GM19468 (cell line): ENCODE results near the gene ITGA1.

Experiments used
- ATAC-seq: cut with Tn5 transposase; IDR thresholded peaks from one replicate; pipeline ENCODE4 v1.9.1; 2021; ENCODE audit warnings: mild to moderate bottlenecking, moderate library complexity, moderate number of reproducible peaks; ENCODE audit not compliant: unreplicated experiment; ENCODE audit errors: extremely low read depth

ITGA1 gene

DNA sequence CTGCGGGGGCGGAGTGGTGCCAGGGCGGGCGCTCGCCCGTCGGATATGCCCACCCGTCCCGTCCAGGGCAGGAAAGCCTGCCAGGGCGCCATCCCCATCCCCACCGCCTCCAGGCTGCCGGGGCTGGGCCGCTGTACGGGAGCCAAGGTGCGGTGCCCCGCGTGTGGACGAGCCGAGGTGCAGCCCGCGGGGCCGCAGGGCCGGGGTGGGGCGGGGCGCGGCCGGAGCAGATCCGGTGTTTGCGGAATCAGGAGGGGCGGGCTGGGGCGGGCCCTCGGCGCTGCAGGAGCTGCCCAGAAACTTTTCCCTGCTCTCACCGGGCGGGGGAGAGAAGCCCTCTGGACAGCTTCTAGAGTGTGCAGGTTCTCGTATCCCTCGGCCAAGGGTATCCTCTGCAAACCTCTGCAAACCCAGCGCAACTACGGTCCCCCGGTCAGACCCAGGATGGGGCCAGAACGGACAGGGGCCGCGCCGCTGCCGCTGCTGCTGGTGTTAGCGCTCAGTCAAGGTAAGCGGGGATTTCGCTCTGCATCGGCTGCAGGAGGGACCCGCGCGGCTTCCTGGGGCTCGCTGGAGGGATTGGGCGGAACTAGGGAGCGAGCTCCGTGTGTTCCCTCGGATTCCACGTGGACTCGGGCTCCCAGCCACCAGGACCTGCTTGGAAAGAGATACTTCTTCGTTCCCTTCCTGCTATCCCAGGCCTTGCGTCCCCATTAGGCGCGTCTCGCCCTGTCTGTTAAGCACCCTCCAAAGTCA lies 201.5 kb downstream of the ITGA1 start, which contains the start of gene ITGA2:
Gene ITGA2, plus strand, starts transcription at position 328 of the 756 bp plus-strand sequence. Its CDS starts 117 bp downstream, at position 445.
- ATAC-seq: peak; percentile 23

DNA sequence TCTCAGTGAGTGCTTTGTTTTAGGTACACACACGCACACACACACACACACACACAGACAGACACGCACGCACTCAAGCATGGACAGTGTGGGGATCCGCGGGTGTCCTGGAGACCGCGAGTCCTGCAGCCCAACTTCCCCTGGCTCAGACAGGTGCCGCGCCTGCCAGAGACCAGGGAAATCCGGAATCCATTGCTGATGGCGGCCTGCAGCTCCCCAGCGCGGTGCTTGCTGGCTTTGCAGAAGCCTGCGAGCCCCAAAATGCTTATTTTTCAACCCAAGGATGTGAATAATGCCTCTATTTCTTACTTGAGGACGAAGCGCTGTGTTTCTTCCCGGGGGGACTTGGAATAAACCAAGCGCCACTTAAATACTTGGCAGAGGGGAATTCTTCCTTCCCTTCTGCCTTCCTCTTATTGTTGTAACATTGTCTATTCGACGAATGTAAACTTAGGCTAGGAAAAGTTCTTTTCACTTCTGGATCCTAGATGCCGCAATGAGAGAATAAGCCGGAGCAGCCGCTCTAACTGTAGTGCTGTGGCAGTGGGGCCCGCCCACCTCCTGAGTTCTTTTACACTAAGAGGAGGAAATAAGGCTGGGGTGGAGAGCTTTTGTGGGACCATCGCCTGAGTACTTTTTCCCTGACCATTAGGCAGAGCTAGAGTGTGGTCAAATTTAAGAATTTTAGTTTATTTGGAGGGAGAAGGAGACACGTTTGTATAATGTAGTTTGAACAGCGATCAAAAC lies 202.2 kb downstream of the ITGA1 start:
- ATAC-seq: no peak

DNA sequence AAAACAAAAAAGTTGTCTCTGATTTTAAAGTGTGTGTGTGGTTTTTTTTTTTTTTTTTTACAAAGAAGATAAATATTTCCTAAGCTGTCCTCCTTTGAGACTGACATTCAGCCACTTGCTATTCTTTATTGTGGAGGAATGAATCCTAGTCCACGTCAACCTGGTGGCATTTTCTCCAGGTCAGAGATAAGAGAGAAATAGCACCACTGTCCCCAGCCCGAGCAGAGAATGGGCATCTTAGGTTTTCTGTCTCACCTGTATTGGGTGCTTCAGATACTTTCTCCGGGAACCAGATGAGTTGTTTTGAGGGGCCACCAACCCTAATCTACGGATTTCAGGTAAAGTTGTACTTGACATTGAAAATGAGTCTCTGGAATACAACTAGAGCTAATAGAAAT lies 202.8 kb downstream of the ITGA1 start:
- no peak for ATAC-seq

DNA sequence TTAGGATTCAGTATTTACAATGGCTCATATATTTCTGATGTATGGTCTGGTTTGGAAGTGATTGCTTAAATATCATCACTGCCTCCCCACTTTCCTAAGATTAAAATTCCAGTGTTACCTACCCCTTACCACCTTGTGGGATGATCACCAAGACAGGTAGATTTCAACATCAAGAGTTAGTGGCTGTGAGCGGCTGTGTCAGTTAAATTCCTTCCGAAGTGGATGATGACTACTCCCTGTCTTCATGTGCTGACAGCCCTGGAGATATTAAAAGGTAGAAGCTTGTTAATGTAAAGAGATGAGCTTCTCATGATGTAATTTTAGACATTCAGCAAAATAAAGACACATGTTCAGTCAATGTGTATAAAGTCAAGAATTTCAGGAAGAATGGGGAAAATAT lies 205.7 kb downstream of the ITGA1 start:
- no peak for ATAC-seq

DNA sequence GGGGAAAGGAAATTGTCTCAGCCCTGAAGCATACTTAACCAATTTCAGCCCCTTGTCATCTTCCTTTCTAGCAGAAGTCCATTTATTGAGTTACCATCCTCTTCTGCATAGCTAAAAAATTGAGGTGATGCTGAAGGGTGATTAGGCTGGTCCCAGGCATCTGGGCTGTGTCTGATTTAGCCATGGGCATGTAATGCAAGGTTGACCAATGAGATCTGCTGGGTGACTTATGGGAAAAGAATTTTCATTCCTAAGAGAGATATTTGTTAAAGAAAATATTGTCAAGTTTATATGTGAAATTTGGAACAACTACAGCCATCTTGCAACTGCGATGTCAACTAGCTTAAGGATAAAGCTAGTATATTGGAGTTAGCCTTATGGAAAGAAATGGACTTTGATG lies 206.6 kb downstream of the ITGA1 start:
- no peak for ATAC-seq

DNA sequence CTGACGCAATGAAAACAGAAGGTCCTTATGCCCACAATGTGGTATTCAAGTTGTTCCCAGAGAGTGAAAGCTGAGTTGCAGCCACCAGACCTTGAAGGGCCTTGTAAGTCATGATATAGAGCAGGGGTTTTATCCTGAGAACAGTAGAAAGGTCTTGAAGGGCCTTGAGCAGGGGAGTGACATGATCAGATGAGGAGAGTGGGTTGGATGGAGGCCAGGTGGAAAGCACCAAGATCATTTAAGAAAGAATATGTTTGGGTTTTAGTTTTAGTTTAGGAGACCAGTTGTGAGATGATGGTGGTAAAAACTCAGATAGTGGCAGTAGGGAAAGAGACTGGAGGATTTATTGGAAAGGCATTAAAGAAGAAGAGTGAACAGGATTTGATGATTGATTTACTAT lies 207.4 kb downstream of the ITGA1 start:
- ATAC-seq: no peak

DNA sequence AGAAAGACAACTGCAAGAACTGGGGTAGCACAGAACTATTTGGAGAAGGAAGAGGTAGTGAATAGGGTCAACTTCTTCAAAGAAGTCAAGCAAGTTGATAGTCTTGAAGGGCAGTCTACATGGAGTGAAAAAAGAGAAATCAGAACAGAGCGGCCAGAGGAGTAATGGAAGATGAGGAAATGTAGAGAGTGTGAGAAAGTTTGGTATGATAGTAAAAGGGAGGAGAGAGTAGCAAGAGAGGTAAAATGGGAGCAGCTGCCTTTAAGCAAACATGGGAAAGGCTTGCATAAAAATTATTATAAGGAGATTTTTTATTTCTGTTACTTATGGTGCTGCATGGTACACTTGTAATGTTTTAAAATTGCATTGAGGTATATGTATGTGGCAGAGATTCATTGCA lies 208.2 kb downstream of the ITGA1 start:
- ATAC-seq: no peak

DNA sequence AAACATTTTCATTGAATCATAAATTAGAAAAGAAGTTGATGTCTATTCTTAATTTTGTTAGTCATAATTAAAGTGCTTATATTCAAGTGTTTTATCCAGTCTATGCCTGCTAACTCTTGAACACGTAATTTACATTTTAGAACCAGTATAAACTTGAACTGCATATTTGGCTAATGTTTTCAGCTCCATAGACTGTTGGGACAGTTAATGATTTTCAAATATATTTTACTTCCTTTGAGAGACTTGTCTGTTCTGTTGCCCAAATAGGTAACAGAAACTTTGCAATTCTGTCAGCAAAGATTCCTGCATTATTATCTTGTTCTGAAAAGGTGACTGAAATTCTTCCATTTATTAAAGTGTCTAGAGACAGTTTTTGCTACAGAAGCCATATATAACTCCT lies 209.3 kb downstream of the ITGA1 start:
- no peak for ATAC-seq

DNA sequence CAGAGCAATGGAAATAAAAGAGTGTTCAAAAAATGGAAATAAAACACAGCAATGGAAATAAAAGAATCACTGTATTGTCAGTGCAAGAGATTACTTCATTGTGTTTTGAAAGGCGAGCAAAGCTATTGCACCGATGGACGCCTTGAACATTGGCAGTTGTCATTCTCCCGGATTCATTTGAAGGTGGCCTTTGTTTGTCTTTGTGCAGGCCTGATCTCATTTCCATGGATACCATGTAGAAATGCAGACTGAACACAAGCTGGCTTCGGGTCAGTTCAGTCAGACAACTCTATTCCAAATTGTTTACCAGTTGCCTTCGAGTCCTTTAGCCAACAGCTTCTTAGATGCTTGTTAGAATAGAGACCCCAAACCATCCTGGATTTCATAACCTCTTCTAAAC lies 209.7 kb downstream of the ITGA1 start:
- no peak for ATAC-seq

DNA sequence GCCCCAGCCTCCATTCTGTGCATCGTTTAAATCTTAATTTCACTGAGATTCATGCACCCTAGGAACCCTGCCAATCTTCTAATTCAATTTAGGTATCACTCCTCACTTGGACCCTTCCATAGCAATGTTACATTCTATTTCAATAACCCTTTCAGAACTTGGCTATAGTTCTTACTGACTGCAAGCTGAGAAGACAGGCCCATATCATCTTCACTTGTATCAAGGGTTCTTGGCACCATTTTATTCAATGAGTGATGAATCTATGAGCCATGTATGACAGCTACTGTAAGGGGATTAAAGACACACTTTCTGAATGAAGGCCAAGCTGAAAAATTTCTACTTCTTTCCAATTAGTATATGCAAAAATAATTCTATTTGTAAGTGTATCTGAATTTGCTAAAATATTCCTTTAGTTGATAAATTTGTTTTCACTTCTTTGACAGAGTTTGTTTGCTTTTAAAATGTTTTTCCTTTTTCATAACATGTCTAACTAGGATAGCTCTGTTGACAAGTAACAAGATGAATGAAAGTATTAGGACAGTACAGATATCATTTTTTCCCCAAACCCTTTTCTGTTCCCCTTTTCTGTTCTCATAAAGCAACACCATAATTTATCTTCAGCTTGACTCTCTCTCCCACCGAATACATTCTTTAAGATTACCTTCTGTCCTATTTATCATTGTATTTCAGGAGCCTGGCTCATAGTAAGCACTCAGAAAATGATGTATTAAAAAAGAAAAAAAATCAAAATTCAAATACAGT lies 211.0 kb downstream of the ITGA1 start:
- peak; percentile 72 for ATAC-seq

DNA sequence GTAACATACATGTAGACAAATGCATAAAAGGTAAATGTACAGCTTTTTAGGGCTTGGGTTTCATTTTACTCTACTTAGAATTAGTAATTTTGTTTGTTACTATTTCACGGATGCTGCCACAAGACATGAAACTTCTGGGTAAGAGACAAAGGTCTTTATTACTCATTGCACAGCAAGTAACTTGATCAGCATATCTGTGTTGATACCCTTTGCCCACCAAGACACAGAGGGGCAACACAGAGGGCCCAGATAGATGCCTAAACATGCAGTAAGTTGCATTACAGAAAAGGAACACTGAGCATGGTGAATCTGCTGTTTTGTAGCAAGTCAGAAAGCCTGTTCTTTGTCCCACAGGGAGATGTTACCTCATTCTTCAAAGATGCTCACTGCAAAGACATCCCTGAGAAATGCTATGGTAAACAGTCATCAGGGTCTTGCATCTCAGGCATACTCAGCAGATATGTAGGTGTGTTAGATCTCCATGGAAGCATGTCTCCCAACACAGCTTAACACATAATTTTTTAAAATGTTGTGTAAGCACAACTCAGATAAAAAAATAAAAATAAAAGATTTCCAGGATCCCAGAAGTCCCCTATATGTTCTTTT lies 211.7 kb downstream of the ITGA1 start:
- ATAC-seq: no peak

DNA sequence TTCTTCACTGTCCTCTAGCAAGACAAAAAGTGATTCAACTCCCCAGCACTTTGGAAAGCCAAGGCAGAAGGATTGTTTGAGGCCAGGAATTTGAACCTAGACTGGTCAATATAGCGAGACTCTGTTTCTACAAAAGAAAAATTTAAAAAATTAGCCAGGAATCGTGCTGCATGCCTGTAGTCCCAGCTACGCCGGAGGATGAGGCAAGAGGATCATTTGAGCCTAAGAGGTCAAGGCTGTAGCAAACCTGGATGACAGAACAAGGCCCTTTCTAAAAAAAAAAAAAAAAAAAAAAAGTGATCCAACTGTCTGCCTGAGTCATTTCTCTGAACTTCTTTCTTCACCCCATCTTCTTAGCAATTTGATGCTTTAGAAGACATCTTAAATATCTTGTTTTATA lies 213.8 kb downstream of the ITGA1 start:
- ATAC-seq: no peak

DNA sequence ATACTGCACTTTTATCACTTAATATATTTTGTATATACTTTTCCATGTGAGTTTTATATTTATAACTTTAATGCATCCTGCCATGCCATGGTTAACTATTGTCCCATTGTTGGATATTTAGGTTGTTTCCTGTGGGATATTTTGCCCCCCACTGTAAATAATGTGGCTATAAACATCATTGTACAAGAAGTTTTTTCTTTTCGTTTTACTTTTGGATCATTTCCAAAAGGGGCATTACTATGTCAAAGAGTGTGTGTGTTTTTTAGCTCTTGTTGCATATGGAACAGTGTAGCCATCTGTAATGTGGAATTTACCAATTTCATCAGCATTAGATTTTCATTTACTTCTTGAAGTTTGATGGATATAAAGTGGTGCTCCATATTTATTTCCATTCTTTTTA lies 214.8 kb downstream of the ITGA1 start:
- ATAC-seq: no peak

DNA sequence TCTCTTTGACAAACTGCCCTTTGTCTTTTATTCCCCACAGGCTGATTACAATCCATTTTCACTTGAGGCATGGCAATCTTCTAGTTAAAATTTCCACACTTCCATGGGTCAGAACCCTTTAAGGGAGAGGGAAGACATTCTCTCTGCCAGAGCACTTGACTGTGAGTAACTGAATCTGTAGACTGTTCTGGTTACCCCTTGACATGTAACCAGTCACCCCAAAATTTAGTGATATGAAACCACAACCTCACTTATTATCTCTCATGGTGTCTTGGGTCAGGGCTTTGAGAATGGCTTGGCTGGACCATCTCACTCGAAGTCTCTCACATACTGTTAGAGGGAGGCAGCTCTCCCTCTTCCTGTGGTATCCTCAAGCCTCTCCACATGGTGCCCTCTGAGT lies 215.4 kb downstream of the ITGA1 start:
- no peak for ATAC-seq

DNA sequence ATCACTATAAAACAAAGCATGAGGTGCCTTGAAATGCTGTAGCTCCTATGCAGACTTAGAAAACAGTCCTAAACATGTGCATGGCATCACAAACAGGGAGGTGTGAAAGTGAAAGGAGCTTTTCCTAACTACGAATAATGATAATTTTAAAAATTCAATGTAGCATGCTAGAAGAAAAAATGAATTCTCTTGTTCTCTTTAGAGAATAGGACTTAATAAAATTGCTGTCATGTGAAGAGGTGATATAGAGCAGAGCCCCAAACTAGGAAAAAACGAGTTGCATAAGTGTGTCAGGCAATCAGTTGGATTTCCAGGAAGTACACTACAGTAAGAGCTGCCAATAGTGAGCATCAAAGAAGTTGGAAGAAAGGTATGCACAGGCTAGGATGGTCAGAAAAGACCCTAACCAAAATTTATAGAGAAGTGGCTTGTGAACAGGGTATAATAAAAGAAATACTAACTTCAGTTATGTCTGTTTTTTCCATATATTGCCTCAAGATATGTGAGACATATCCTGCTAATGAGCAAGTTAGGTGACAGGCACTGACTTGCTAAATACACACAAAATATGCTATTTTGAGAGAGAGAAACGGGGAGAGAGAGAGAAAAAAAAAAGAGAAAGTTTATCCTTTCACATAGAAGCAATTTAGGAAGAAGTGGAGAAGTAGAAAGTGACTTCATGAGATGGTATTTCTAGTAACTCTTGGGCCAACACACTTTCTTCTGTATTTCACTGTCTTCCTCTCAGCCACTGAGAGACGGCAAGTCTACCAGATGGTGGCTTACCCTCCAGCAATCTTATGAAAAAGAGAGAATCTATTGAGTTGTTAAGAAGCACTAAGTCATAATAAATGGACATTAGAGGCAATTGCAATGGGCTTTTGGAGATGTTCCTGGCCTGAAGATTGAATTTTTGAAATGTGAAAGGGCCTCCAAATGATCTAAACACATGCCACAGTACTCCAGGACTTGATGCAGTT lies 219.5 kb downstream of the ITGA1 start:
- no peak for ATAC-seq

DNA sequence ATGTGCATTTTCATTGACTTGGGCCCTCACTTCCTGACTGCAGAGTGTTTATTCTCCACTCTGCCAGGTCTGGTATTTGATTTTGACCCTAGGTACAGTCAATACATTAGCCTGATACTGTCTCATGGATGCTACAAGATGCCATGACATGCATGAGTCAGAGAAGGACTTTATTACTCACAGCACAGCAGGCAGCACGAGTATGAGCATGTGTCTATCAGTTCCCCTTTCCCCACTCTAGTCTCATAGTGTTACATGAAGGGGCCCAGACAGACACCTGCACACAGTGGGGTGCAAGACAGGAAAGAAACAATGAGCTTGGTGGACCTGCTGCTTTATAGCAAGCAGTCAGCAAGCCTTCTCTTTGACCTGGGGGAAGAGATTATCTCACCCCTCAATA lies 221.0 kb downstream of the ITGA1 start:
- ATAC-seq: peak; percentile 94
